Measurements from ENCODE around the gene MICA. TPM values are rescaled to one million over a fixed set of nuclear protein-coding genes. Genes with fewer than 3 reads are reported as not detected.

The MICA gene
- total RNA-seq, 2 donors from 2014 or later = 8.3 to 10.9 TPM

DNA sequence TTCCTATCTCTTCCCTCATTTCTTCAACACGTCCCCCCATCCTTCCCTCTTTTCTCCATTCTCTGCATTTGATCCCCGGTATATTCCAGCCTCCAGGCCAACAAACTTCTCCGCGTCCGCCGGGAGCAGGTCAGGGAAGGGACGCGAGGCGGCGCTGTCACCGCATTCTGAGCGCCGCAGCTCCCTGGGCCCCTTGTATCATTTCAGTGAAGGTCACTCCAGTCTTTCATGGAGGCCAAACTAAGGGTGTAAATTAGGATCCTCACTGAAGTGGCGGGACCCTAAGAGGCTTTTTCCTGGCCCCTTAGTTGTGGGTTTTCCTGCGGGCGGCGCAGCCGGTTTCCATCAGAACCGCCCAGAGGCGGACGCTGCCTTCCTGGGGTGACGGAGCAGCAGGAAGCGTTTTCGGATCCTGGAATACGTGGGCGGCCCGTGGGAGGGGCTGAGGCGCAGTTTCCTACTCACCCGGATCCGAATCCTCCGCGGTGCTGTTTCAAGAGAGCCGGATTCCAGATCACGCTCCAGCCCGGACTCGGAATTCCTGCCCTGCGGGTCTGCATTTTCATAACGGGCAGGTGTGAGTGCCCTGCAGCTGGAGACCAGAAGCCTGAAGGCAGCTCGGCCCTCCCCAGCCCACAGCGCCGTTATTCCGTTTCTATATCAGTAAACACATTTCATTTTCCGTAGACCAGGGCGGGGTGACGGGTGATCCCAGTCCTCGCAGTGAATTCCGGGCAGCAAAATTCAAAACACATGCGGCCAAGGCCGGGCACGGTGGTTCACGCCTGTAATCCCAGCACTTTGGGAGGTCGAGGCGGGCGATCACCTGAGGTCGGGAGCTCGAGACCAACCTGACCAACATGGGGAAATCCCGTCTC is 3.6 kb upstream of the MICA start:
- no peaks in the 10 kb centered on the region for H3K27me3 ChIP-seq
- ATAC-seq = peak; percentile 79
- peak; percentile 92 to 95 (median 93) for DNase-seq
- H3K27ac ChIP-seq = peak overlapping the region; percentile 95 to 99 (median 98)
- H3K4me3 ChIP-seq = peak overlapping the region; percentile 26 to 40
- intact Hi-C loops (cut with DNase I) = loop anchor here (5.0 kb wide), 1 partner anchor 42 kb away; no protein-coding TSS in a partner anchor
- no peaks in the 10 kb centered on the region for H3K36me3 ChIP-seq (replicated peaks in 1 of 2; ENCODE audit: insufficient read depth in 1 of 2, low read depth in 2 of 2)
- peaks cover 53% of the 10 kb centered on the region for H3K4me1 ChIP-seq
- 1% methylated on average over 34 to 57 of the region's 57 CpGs for WGBS, 2 donors
- H3K9me3 ChIP-seq = no peaks in the 10 kb centered on the region
- peak; percentile 33 to 81 (median 65) for TF ChIP-seq POLR2A (IDR thresholded peaks at IDR 0.05)
- TF ChIP-seq, protein P1, sequence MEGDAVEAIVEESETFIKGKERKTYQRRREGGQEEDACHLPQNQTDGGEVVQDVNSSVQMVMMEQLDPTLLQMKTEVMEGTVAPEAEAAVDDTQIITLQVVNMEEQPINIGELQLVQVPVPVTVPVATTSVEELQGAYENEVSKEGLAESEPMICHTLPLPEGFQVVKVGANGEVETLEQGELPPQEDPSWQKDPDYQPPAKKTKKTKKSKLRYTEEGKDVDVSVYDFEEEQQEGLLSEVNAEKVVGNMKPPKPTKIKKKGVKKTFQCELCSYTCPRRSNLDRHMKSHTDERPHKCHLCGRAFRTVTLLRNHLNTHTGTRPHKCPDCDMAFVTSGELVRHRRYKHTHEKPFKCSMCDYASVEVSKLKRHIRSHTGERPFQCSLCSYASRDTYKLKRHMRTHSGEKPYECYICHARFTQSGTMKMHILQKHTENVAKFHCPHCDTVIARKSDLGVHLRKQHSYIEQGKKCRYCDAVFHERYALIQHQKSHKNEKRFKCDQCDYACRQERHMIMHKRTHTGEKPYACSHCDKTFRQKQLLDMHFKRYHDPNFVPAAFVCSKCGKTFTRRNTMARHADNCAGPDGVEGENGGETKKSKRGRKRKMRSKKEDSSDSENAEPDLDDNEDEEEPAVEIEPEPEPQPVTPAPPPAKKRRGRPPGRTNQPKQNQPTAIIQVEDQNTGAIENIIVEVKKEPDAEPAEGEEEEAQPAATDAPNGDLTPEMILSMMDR (IDR thresholded peaks at IDR 0.05) = peak; percentile 80 to 98 (median 87)

DNA sequence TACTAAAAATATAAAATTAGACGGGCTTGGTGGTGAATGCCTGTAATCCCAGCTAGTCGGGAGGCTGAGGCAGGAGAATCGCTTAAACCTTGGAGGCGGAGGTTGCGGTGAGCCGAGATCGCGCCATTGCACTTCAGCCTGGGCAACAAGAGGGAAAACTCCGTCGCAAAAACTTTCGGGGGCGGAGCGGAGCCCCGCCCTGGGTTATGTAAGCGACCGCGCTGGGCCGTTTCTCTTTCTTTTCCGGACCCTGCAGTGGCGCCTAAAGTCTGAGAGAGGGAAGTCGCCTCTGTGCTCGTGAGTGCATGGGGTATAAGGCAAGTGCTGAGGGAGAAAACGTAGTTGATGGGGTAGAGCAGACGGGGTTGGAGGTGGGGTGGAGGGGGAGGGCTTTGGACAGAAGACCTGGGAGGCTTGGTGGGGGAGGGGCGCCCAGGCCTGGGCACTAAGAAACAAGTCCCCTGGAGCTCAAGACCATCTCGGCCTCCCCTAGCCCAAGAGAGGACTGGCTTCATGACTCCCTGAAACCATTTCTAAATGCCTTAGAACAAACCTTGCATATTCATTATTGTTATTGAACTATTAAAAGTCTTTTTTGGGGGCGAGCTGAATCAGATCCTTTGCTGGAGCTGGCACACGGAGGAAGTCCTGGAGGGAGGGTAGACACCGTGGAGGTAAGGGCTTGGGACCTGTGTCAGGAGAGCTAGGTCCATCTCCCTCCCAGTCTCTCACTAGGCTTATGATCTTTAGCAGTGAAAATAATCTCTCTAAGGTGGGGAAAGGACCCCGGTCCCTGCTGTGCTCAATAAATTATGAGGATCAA is 2.7 kb upstream of the MICA start:
- TF ChIP-seq POLR2A (IDR thresholded peaks at IDR 0.05) = peak in 2 of 3 donors; percentile 41 to 47
- TF ChIP-seq, protein P1 (IDR thresholded peaks at IDR 0.05) = no peak
- peak overlapping the region; percentile 26 to 40 for H3K4me3 ChIP-seq
- ATAC-seq (peak; percentile 47), DNase-seq (peak; percentile 74 to 83 (median 78))
- no peaks in the 10 kb centered on the region for H3K9me3 ChIP-seq
- H3K4me1 ChIP-seq = peaks cover 53% of the 10 kb centered on the region
- intact Hi-C loops (cut with DNase I) = no loop called here
- no peaks in the 10 kb centered on the region for H3K36me3 ChIP-seq (replicated peaks in 1 of 2; ENCODE audit: insufficient read depth in 1 of 2, low read depth in 2 of 2)
- H3K27ac ChIP-seq = peak overlapping the region; percentile 95 to 99 (median 98)
- 2 to 3% methylated on average over 25 to 30 of the region's 30 CpGs for WGBS, 2 donors
- no peaks in the 10 kb centered on the region for H3K27me3 ChIP-seq

DNA sequence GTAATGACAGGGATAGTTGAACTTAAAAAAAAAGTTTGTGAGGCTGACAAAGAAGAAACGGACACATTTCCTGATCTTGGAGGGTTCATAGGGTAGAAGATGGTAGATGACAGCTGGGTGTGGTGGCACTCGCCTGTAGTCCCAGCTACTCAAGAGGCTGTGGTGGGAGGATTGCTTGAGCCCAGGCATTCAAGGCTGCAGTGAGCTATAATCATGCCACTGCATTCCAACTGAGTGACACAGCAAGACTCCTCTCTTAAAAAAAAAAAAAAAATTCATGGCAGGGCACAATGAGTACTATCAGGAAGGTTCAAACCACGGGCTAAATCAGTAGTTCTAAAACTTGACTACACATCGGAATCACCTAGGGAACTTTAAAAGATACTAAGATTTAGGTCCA is 2.0 kb upstream of the MICA start:
- ATAC-seq = peak; percentile 5

More for the DNA sequence above, 2.0 kb upstream of the MICA start:
- WGBS, 2 donors = 34 to 48% methylated on average over 4 of the region's 4 CpGs
- H3K4me1 ChIP-seq = peaks cover 51% of the 10 kb centered on the region
- no peaks in the 10 kb centered on the region for H3K36me3 ChIP-seq (replicated peaks in 1 of 2; ENCODE audit: insufficient read depth in 1 of 2, low read depth in 2 of 2)
- DNase-seq = peak; percentile 51 to 64 (median 60)
- H3K9me3 ChIP-seq = no peaks in the 10 kb centered on the region
- peak overlapping the region in 3 of 4 donors; percentile 97 to 99 (median 98) for H3K27ac ChIP-seq
- intact Hi-C loops (cut with DNase I) = no loop called here
- H3K4me3 ChIP-seq = no peak overlapping the region
- H3K27me3 ChIP-seq = no peaks in the 10 kb centered on the region
- TF ChIP-seq, protein P1 (IDR thresholded peaks at IDR 0.05) = no peak
- TF ChIP-seq POLR2A (IDR thresholded peaks at IDR 0.05) = peak in 2 of 3 donors; percentile 39 to 71

Measured in body of pancreas (tissue), 4 donors.